ENCODE data around the gene LRRC10B. TPM values are rescaled to one million over a fixed set of nuclear protein-coding genes. Genes with fewer than 3 reads are reported as not detected.

LRRC10B gene
- total RNA-seq, 1 experiment from 2014 or later: 0.39 TPM

DNA sequence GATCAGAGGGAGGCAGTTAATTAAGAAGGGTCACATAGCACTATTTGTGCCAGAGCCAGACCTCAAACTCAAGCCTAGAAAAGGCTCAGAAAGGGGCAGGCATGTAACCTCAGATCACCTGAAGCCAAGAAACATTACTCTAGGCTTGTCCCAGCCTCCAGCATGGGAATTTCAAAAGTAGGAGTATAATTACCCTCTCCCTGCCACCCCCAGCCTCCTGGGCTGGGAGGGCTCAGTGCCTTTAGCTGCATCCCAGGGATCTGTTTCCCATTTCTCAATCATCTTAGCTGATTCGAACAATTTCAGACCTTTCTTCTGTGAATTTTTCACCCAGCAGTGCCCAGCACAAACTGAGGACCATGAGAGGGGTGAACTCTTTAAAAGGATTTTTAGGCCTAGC lies 33.1 kb upstream of the LRRC10B start:
- Mint-ChIP-seq H3K36me3 (ENCODE audit: insufficient read depth in 1 of 3, low read depth in 3 of 3) (peaks cover 0 to 9% (median 2%) of the 10 kb centered on the region in 3 experiments; a peak in 3 of 7 replicates), H3K4me1 (peaks cover 5 to 13% of the 10 kb centered on the region in 2 experiments), H3K4me3 (no peak overlapping the region), H3K9me3 (no peaks in the 10 kb centered on the region), H3K27ac (no peak overlapping the region), H3K27me3 (ENCODE audit: low read depth) (peaks cover 2% of the 10 kb centered on the region; the same call in 1 of the 2 replicates)
- Histone ChIP-seq H3K79me2 (ENCODE audit: insufficient read depth, low read length) (no peaks in the 10 kb centered on the region), H3K23ac (ENCODE audit: insufficient read length, low read depth, low read length) (no peak overlapping the region), H4K5ac (ENCODE audit: insufficient read length, low read depth, low read length) (no peak overlapping the region), H2AFZ (ENCODE audit: low read length) (no peak overlapping the region), H3K9me3 (ENCODE audit: control insufficient read depth, low read depth, low read length) (no peaks in the 10 kb centered on the region), H3K14ac (ENCODE audit: insufficient read depth, low read length) (no peak overlapping the region), H4K20me1 (ENCODE audit: control insufficient read depth, insufficient read depth, insufficient read length) (no peaks in the 10 kb centered on the region), H3K27me3 (ENCODE audit: insufficient read depth, low read length) (no peaks in the 10 kb centered on the region), H3K27ac (ENCODE audit: insufficient read length, low read depth, low read length) (no peak overlapping the region), H2BK120ac (ENCODE audit: low read depth, low read length, poor library complexity, severe bottlenecking) (no peak overlapping the region), H3K56ac (ENCODE audit: insufficient read length, low read depth, low read length) (no peak overlapping the region), H2BK12ac (ENCODE audit: insufficient read length, low read depth, low read length) (no peak overlapping the region), H2BK15ac (ENCODE audit: low read depth, low read length) (no peak overlapping the region), H3K4me1 (ENCODE audit: insufficient read depth, low read length) (no peaks in the 10 kb centered on the region), H3K79me1 (ENCODE audit: insufficient read depth, low read depth, low read length, poor library complexity, severe bottlenecking) (no peaks in the 10 kb centered on the region), H3K18ac (ENCODE audit: insufficient read length, low read depth, low read length) (no peak overlapping the region), H3K9ac (ENCODE audit: extremely low read depth, insufficient read length, low read length) (no peak overlapping the region), H2BK5ac (ENCODE audit: insufficient read length, low read length) (no peak overlapping the region), H2BK20ac (ENCODE audit: low read depth, low read length, poor library complexity, severe bottlenecking) (no peak overlapping the region), H4K8ac (replicated peaks; ENCODE audit: insufficient read length, low read depth, low read length) (no peak overlapping the region), H2AK5ac (ENCODE audit: insufficient read length, low read length) (no peak overlapping the region), H3K4ac (ENCODE audit: low read depth, low read length) (no peak overlapping the region), H3K23me2 (ENCODE audit: insufficient read length, low read depth, low read length, poor library complexity, severe bottlenecking) (no peaks in the 10 kb centered on the region), H3K4me2 (ENCODE audit: insufficient read depth, insufficient read length, low read length) (no peak overlapping the region), H4K91ac (ENCODE audit: insufficient read length, low read depth, low read length) (no peak overlapping the region), H3T11ph (ENCODE audit: low read length) (no peak overlapping the region)
- TF ChIP-seq, protein P1, sequence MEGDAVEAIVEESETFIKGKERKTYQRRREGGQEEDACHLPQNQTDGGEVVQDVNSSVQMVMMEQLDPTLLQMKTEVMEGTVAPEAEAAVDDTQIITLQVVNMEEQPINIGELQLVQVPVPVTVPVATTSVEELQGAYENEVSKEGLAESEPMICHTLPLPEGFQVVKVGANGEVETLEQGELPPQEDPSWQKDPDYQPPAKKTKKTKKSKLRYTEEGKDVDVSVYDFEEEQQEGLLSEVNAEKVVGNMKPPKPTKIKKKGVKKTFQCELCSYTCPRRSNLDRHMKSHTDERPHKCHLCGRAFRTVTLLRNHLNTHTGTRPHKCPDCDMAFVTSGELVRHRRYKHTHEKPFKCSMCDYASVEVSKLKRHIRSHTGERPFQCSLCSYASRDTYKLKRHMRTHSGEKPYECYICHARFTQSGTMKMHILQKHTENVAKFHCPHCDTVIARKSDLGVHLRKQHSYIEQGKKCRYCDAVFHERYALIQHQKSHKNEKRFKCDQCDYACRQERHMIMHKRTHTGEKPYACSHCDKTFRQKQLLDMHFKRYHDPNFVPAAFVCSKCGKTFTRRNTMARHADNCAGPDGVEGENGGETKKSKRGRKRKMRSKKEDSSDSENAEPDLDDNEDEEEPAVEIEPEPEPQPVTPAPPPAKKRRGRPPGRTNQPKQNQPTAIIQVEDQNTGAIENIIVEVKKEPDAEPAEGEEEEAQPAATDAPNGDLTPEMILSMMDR (conservative IDR thresholded peaks at IDR 0.05): no peak
- DNase-seq: no peak
- WGBS (ENCODE audit: extremely low coverage, insufficient read length, low lambda C conversion rate): no CpG with 5 or more reads among the region's 1 CpG
